Peyer's patch (tissue), 4 donors: ENCODE data around the gene GPR146.

Source experiments
- POLR2A ChIP-seq, 2 donors: fragments of 450-650 bp; IDR thresholded peaks; one replicate each; pipeline ENCODE4 v1.5.1; 2017; ENCODE audit warnings: antibody characterized with exemption in 2 of 2, mild to moderate bottlenecking in 2 of 2, moderate library complexity in 2 of 2
- TF ChIP-seq, protein P1 (sequence below), 6 experiments: fragments of 450-650 bp in 4 of 6; fragments of 200-600 bp in 2 of 6; sonication (generic) in 1 of 6; IDR thresholded peaks; one replicate each; pipeline ENCODE4 v1.5.1; 2017 to 2019; ENCODE audit warnings: antibody characterized with exemption in 6 of 6, mild to moderate bottlenecking in 3 of 6, moderate library complexity in 1 of 6

DNA sequence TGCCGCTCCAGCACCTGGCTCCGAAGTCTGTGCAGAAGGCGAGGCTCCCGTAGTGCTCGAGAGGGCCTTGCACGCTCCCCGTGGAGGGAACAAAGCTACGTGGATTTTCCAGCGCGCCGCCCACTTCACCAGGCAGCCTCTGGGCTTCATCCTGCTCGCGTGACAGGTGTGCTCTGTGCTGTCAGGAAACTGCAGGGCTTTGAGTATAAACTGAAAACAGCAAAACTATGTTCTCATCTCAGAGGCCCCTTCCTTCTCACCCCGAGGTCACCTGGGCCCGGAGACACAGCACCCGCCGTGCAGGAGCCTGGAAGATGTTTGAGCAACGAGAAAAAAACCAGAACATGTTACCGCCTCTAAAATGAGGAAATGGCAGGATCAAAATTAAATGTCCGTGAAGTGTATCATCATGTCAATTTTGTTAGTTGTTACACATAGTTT lies 17.6 kb upstream of the GPR146 start:
- TF ChIP-seq, protein P1, sequence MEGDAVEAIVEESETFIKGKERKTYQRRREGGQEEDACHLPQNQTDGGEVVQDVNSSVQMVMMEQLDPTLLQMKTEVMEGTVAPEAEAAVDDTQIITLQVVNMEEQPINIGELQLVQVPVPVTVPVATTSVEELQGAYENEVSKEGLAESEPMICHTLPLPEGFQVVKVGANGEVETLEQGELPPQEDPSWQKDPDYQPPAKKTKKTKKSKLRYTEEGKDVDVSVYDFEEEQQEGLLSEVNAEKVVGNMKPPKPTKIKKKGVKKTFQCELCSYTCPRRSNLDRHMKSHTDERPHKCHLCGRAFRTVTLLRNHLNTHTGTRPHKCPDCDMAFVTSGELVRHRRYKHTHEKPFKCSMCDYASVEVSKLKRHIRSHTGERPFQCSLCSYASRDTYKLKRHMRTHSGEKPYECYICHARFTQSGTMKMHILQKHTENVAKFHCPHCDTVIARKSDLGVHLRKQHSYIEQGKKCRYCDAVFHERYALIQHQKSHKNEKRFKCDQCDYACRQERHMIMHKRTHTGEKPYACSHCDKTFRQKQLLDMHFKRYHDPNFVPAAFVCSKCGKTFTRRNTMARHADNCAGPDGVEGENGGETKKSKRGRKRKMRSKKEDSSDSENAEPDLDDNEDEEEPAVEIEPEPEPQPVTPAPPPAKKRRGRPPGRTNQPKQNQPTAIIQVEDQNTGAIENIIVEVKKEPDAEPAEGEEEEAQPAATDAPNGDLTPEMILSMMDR (IDR thresholded peaks at IDR 0.05): no peak
- TF ChIP-seq POLR2A (IDR thresholded peaks at IDR 0.05): no peak
